Glutamatergic neuron (in vitro differentiated cells): ENCODE data around the gene ADGRD1. TPM values are rescaled to one million over a fixed set of nuclear protein-coding genes. Genes with fewer than 3 reads are reported as not detected.

Experiments used
- DNase-seq: peaks from one replicate; pipeline ENCODE4 v3.0.0; 2022
- H3K27ac Mint-ChIP-seq: one replicate; pipeline ENCODE4 v1.8.0; 2020; ENCODE audit warnings: mild to moderate bottlenecking, mixed read lengths, inconsistent platforms; ENCODE audit not compliant: unreplicated experiment
- H3K27me3 Mint-ChIP-seq: one replicate; pipeline ENCODE4 v1.8.0; 2020; ENCODE audit warnings: mild to moderate bottlenecking, moderate library complexity, mixed read lengths, inconsistent platforms; ENCODE audit not compliant: unreplicated experiment
- H3K36me3 Mint-ChIP-seq: one replicate; pipeline ENCODE4 v1.8.0; 2020; ENCODE audit warnings: mild to moderate bottlenecking, mixed read lengths, inconsistent platforms; ENCODE audit not compliant: unreplicated experiment
- H3K4me1 Mint-ChIP-seq: one replicate; pipeline ENCODE4 v1.8.0; 2020; ENCODE audit warnings: mild to moderate bottlenecking, low read depth, mixed read lengths, inconsistent platforms; ENCODE audit not compliant: unreplicated experiment
- H3K4me3 Mint-ChIP-seq: one replicate; pipeline ENCODE4 v1.8.0; 2020; ENCODE audit warnings: mild to moderate bottlenecking, mixed read lengths, inconsistent platforms; ENCODE audit not compliant: unreplicated experiment
- H3K9me3 Mint-ChIP-seq: one replicate; pipeline ENCODE4 v1.8.0; 2020; ENCODE audit warnings: mild to moderate bottlenecking, moderate library complexity, mixed read lengths, inconsistent platforms; ENCODE audit not compliant: unreplicated experiment
- CTCF ChIP-seq: fragments of 200-600 bp; sonication (generic); IDR thresholded peaks from one replicate; pipeline ENCODE4 v1.5.0; 2021; ENCODE audit not compliant: partially characterized antibody, unreplicated experiment
- total RNA-seq: library from RNA; stranded (reverse); fragmentation: NEBNext Ultra II Directional; extraction: Animal tissue kit (Norgen Biotek cat#: 25700); gene quantifications from one replicate; pipeline ENCODE4 v1.2.1, GENCODE V29; 2021; ENCODE audit not compliant: unreplicated experiment

The ADGRD1 gene
- total RNA-seq, 1 donor from 2014 or later, result 0.96 TPM

- no peak for TF ChIP-seq CTCF
- no peak for DNase-seq
- H3K9me3 Mint-ChIP-seq, result peaks cover 5% of the 10 kb centered on the region
Observed at GRCh38 chr12:131075611-131076010, 121.9 kb downstream of the ADGRD1 start.

GRCh38 chr12:131076296-131076695, 122.6 kb downstream of the ADGRD1 start:
- H3K27me3 Mint-ChIP-seq, result peaks cover 4% of the 10 kb centered on the region
- TF ChIP-seq CTCF, result no peak
- peaks cover 5% of the 10 kb centered on the region for H3K9me3 Mint-ChIP-seq
- no peaks in the 10 kb centered on the region for H3K4me1 Mint-ChIP-seq
- H3K36me3 Mint-ChIP-seq, result no peaks in the 10 kb centered on the region
- H3K27ac Mint-ChIP-seq, result no peak overlapping the region
- no peak overlapping the region for H3K4me3 Mint-ChIP-seq
- DNase-seq, result no peak

More at GRCh38 chr12:131075611-131076010, 121.9 kb downstream of the ADGRD1 start:
- Mint-ChIP-seq H3K36me3 (no peaks in the 10 kb centered on the region), H3K27me3 (peaks cover 4% of the 10 kb centered on the region), H3K4me3 (no peak overlapping the region), H3K27ac (no peak overlapping the region), H3K4me1 (no peaks in the 10 kb centered on the region)

GRCh38 chr12:131076791-131077747, 123.4 kb downstream of the ADGRD1 start:
- Mint-ChIP-seq H3K36me3 (no peaks in the 10 kb centered on the region), H3K4me1 (no peaks in the 10 kb centered on the region), H3K4me3 (no peak overlapping the region), H3K27ac (no peak overlapping the region), H3K9me3 (peaks cover 5% of the 10 kb centered on the region), H3K27me3 (peaks cover 4% of the 10 kb centered on the region)
- no peak for TF ChIP-seq CTCF
- DNase-seq, result no peak

GRCh38 chr12:131077931-131078391, 124.3 kb downstream of the ADGRD1 start:
- no peak overlapping the region for H3K4me3 Mint-ChIP-seq
- H3K27ac Mint-ChIP-seq, result no peak overlapping the region
- no peak for DNase-seq
- H3K9me3 Mint-ChIP-seq, result peaks cover 7% of the 10 kb centered on the region
- no peak for TF ChIP-seq CTCF
- H3K27me3 Mint-ChIP-seq, result peaks cover 4% of the 10 kb centered on the region
- peaks cover 2% of the 10 kb centered on the region for H3K4me1 Mint-ChIP-seq
- H3K36me3 Mint-ChIP-seq, result no peaks in the 10 kb centered on the region
